Measurements from ENCODE around the gene CEP78.
"Not testable (repeated sequence)": the region's sequence is repeated elsewhere in the genome, so short reads cannot be mapped to it uniquely, and the experiment has no call there.

The CEP78 gene

DNA sequence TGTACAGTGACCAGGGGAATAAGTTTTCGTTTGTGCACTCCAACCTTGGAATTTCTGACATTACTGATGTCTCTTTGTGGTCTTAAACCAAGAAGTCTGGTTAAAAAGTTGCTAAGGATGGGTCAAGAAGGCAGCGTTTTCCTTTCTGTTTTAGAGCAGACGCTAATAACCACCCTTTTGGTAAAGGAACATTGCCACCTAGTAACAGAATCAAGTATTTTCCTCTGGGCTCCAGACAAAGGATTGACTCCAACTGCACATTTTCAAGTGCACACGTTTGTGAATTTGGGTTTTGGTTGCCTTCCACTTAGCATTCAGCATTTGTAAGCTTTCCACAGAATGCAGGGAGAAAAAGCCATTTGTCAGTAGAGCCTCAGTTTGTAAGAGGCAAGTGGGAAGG lies 22.2 kb upstream of the CEP78 start:
- TF ChIP-seq, protein P1, sequence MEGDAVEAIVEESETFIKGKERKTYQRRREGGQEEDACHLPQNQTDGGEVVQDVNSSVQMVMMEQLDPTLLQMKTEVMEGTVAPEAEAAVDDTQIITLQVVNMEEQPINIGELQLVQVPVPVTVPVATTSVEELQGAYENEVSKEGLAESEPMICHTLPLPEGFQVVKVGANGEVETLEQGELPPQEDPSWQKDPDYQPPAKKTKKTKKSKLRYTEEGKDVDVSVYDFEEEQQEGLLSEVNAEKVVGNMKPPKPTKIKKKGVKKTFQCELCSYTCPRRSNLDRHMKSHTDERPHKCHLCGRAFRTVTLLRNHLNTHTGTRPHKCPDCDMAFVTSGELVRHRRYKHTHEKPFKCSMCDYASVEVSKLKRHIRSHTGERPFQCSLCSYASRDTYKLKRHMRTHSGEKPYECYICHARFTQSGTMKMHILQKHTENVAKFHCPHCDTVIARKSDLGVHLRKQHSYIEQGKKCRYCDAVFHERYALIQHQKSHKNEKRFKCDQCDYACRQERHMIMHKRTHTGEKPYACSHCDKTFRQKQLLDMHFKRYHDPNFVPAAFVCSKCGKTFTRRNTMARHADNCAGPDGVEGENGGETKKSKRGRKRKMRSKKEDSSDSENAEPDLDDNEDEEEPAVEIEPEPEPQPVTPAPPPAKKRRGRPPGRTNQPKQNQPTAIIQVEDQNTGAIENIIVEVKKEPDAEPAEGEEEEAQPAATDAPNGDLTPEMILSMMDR (IDR thresholded peaks at IDR 0.05; ENCODE audit: control insufficient read depth, extremely low read depth, insufficient read depth): peak; percentile 50; the same call in 1 of the 2 replicates
- DNase-seq (ENCODE audit: low read depth): no peak
- H3K4me3 ChIP-seq (ENCODE audit: low read depth, low read length): no peak overlapping the region

DNA sequence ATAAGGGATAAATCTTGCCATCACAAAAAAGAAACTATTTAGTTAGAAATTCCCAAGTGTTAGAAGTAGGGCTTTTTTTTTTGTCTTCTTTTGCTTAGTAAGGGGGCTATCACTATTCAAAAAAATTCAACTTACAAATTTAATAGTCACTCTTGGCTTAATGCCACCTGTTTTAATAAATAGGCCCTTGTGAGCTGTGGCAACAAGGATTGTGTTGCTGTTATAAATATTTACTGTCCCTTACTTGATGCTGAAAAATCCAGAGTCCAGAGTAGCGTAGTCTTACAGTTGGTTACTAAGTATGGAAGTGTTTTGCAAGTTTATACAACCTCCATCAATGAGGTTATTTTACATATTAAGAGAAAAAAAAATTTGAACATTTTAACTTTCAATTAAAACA lies 21.4 kb upstream of the CEP78 start:
- H3K4me3 ChIP-seq (ENCODE audit: low read depth, low read length): no peak overlapping the region
- no peak for DNase-seq (ENCODE audit: low read depth)
- TF ChIP-seq, protein P1 (IDR thresholded peaks at IDR 0.05; ENCODE audit: control insufficient read depth, extremely low read depth, insufficient read depth): no peak

DNA sequence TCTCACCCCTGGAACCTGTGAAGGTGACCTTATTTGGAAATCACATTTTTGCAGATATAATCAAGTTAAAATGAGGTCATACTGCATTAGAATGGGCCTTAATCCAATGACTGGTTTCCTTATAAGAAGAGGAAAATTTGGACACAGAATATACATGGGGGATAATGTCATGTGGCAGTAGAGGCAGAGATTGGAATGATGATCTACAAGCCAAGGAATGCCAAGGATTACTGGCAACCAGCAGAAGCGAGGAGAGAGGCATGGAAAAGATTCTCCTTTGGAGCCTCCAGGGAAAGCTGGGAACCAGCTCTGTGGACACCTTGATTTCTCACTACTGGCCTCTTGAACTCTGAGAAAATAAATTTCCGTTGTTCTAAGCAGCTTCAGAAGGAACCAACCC lies 20.2 kb upstream of the CEP78 start:
- DNase-seq (ENCODE audit: low read depth): no peak
- H3K4me3 ChIP-seq (ENCODE audit: low read depth, low read length): no peak overlapping the region
- TF ChIP-seq, protein P1 (IDR thresholded peaks at IDR 0.05; ENCODE audit: control insufficient read depth, extremely low read depth, insufficient read depth): no peak

DNA sequence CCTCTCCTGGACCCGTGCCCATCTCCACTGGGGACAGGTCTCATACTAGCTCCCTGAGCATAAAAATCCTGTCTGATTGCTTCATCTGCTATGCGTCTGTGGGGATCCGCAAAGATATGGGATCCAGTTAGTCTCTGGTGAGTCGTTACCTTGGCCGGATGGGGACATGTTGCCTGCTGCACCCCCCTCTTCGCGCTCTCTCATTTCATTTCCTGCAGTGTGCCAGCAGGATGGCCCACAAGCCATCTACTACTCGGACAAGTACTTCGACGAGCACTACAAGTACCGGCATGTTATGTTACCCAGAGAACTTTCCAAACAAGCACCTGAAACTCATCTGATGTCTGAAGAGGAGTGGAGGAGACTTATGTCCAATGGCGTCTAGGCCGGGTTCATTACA lies 17.0 kb upstream of the CEP78 start:
- no peak for DNase-seq (ENCODE audit: low read depth)
- TF ChIP-seq, protein P1 (IDR thresholded peaks at IDR 0.05; ENCODE audit: control insufficient read depth, extremely low read depth, insufficient read depth): no peak
- no peak overlapping the region for H3K4me3 ChIP-seq (ENCODE audit: low read depth, low read length)

DNA sequence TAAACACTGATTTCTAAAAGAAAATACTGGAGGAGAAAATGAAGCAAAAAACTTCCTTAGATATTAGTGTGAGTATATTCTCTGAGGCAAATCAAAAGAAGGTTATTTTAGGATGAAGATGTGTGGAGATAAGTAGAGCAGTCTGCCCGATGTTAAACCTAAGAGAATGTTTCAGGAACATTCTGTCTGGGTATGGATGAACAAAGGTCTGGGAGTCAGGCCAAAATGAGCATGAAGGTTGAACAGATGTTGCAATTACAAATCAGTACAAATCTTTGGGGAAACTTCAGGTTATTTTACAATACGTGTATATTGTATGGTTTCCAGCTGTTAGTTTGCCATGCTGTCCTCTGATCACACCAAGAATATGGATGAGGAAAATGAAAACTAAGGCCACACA lies 14.4 kb upstream of the CEP78 start:
- H3K4me3 ChIP-seq (ENCODE audit: low read depth, low read length): no peak overlapping the region
- no peak for DNase-seq (ENCODE audit: low read depth)
- TF ChIP-seq, protein P1 (IDR thresholded peaks at IDR 0.05; ENCODE audit: control insufficient read depth, extremely low read depth, insufficient read depth): no peak

DNA sequence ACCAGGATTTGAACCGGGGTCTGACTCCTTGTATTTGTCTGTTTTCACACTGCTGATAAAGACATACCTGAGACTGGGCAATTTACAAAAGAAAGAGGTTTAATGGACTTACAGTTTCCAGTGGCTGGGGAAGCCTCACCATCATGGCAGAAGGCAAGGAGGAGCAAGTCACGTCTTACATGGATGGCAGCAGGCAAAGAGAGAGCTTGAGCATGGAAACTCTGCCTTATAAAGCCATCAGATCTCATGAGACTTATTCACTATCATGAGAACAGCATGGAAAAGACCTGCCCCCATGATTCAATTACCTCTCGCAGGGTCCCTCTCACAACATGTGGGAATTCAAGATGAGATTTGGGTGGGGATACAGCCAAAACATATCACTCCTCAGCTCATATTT lies 14.0 kb upstream of the CEP78 start:
- not testable (repeated sequence) for DNase-seq (ENCODE audit: low read depth); H3K4me3 ChIP-seq (ENCODE audit: low read depth, low read length)

DNA sequence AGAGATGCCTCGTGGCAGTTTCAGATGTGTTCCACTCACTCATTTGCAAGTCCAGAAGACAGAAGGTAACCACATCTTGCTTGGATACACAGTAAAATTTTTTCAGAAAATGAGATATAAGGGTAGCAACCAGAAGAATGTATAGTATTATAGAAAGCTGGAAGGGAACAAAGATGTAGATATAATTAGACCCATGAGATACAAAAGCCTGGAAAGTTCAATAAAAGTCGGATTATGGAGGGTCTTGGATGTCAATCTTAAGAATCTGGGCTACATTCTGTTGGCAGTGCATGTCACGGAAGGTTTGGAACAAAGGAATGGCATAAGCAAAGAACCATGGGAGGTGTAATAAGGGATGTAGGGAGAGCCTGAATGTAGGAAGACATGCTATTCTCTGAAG lies 5.1 kb upstream of the CEP78 start:
- TF ChIP-seq, protein P1 (IDR thresholded peaks at IDR 0.05; ENCODE audit: control insufficient read depth, extremely low read depth, insufficient read depth): no peak
- no peak overlapping the region for H3K4me3 ChIP-seq (ENCODE audit: low read depth, low read length)
- no peak for DNase-seq (ENCODE audit: low read depth)

DNA sequence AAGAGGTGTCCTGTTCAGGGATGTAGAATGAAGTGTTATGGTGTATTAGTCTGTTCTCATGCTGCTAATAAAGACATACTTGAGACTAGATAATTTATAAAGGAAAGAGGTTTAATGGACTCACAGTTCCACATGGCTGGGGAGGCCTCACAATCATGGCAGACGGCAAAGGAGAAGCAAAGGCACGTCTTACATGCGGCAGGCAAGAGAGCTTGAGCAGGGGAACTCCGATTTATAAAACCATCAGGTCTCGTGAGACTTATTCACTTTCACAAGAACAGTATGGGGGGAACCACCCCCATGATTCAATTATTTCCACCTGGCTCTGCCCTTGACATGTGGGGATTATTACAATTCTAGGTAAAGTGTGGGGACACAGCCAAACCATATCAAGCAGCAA lies 3.4 kb upstream of the CEP78 start:
- DNase-seq (ENCODE audit: low read depth); H3K4me3 ChIP-seq (ENCODE audit: low read depth, low read length): not testable (repeated sequence)

Data from LNCaP clone FGC (cell line).